Measurements from ENCODE around the gene DCXR.

GRCh38 chr17:82073446-82073845 is 35.9 kb upstream of the DCXR start:
- no peak for TF ChIP-seq POLR2A (IDR thresholded peaks at IDR 0.05)
- TF ChIP-seq CTCF (IDR thresholded peaks at IDR 0.05), result no peak

Measured in esophagus squamous epithelium (tissue), 4 donors.